HEK293 (cell line): ENCODE measurements around the gene TOMM40.
A peak's percentile ranks its signal among the peaks of the same experiment; 100 is the strongest.

ENCODE experiments used
- BCL11B ChIP-seq: fragments of 450-650 bp; formaldehyde crosslinking; IDR thresholded peaks from 2 replicates; pipeline ENCODE4 v1.5.1; 2016; ENCODE audit warnings: low read depth, missing biosample characterization, missing genetic modification characterization
- GFI1B ChIP-seq: fragments of 450-650 bp; formaldehyde crosslinking; IDR thresholded peaks from 2 replicates; pipeline ENCODE4 v1.5.1; 2016; ENCODE audit warnings: missing biosample characterization, missing genetic modification characterization
- GLI4 ChIP-seq: fragments of 450-650 bp; formaldehyde crosslinking; IDR thresholded peaks from 2 replicates; pipeline ENCODE4 v1.5.1; 2016; ENCODE audit warnings: missing biosample characterization, missing genetic modification characterization
- GLIS1 ChIP-seq: fragments of 450-650 bp; formaldehyde crosslinking; IDR thresholded peaks from 2 replicates; pipeline ENCODE4 v1.5.1; 2016; ENCODE audit warnings: missing biosample characterization, missing genetic modification characterization
- KLF16 ChIP-seq: fragments of 450-650 bp; formaldehyde crosslinking; IDR thresholded peaks from 2 replicates; pipeline ENCODE4 v1.5.1; 2017; ENCODE audit warnings: missing biosample characterization, missing genetic modification characterization
- RBAK ChIP-seq: fragments of 450-650 bp; formaldehyde crosslinking; IDR thresholded peaks from 2 replicates; pipeline ENCODE4 v1.5.1; 2016; ENCODE audit warnings: missing biosample characterization, missing genetic modification characterization
- SETDB1 ChIP-seq: IDR thresholded peaks from one replicate; pipeline ENCODE4 v1.6.1; 2017; ENCODE audit warnings: mild to moderate bottlenecking, low read length, moderate library complexity, mixed read lengths; ENCODE audit not compliant: insufficient read length
- SP3 ChIP-seq: fragments of 450-650 bp; formaldehyde crosslinking; IDR thresholded peaks from 2 replicates; pipeline ENCODE4 v1.5.1; 2016; ENCODE audit warnings: missing biosample characterization, missing genetic modification characterization
- SP7 ChIP-seq: fragments of 450-650 bp; formaldehyde crosslinking; IDR thresholded peaks from 2 replicates; pipeline ENCODE4 v1.5.1; 2016; ENCODE audit warnings: missing biosample characterization, missing genetic modification characterization
- WT1 ChIP-seq: fragments of 450-650 bp; formaldehyde crosslinking; IDR thresholded peaks from 2 replicates; pipeline ENCODE4 v1.5.1; 2016; ENCODE audit warnings: missing biosample characterization, missing genetic modification characterization
- ZBTB21 ChIP-seq: fragments of 450-650 bp; formaldehyde crosslinking; IDR thresholded peaks from 2 replicates; pipeline ENCODE4 v1.5.1; 2017; ENCODE audit warnings: missing biosample characterization, missing genetic modification characterization
- ZBTB48 ChIP-seq: fragments of 450-650 bp; formaldehyde crosslinking; IDR thresholded peaks from 2 replicates; pipeline ENCODE4 v1.5.1; 2016; ENCODE audit warnings: missing biosample characterization, missing genetic modification characterization
- ZEB2 ChIP-seq: fragments of 450-650 bp; formaldehyde crosslinking; IDR thresholded peaks from 2 replicates; pipeline ENCODE4 v1.5.1; 2016; ENCODE audit warnings: missing biosample characterization, missing genetic modification characterization
- ZFP3 ChIP-seq: fragments of 450-650 bp; formaldehyde crosslinking; IDR thresholded peaks from 2 replicates; pipeline ENCODE4 v1.5.1; 2016; ENCODE audit warnings: low read depth, missing biosample characterization, missing genetic modification characterization
- ZNF155 ChIP-seq: fragments of 450-650 bp; formaldehyde crosslinking; IDR thresholded peaks from 2 replicates; pipeline ENCODE4 v1.5.1; 2016; ENCODE audit warnings: missing biosample characterization, missing genetic modification characterization
- ZNF341 ChIP-seq: fragments of 450-650 bp; formaldehyde crosslinking; IDR thresholded peaks from 2 replicates; pipeline ENCODE4; 2016; ENCODE audit warnings: low read depth, missing biosample characterization, missing genetic modification characterization
- ZNF366 ChIP-seq: fragments of 450-650 bp; formaldehyde crosslinking; conservative IDR thresholded peaks from 2 replicates; pipeline ENCODE4 v1.5.1; 2016; ENCODE audit warnings: missing biosample characterization, missing genetic modification characterization
- ZNF426 ChIP-seq: fragments of 450-650 bp; formaldehyde crosslinking; IDR thresholded peaks from 2 replicates; pipeline ENCODE4 v1.5.1; 2017; ENCODE audit warnings: missing biosample characterization, missing genetic modification characterization, mild to moderate bottlenecking, inconsistent platforms, moderate library complexity
- ZNF555 ChIP-seq: fragments of 450-650 bp; formaldehyde crosslinking; conservative IDR thresholded peaks from 2 replicates; pipeline ENCODE4 v1.5.1; 2017; ENCODE audit warnings: missing biosample characterization, mild to moderate bottlenecking, missing genetic modification characterization, inconsistent platforms
- ZNF571 ChIP-seq: fragments of 450-650 bp; formaldehyde crosslinking; IDR thresholded peaks from 2 replicates; pipeline ENCODE4 v1.5.0; 2017; ENCODE audit warnings: missing biosample characterization, missing genetic modification characterization
- ZNF596 ChIP-seq: fragments of 450-650 bp; IDR thresholded peaks from 2 replicates; pipeline ENCODE4 v1.5.0; 2018; ENCODE audit warnings: missing biosample characterization, mild to moderate bottlenecking, missing genetic modification characterization, moderate library complexity
- ZNF610 ChIP-seq: fragments of 450-650 bp; formaldehyde crosslinking; IDR thresholded peaks from 2 replicates; pipeline ENCODE4 v1.5.1; 2016; ENCODE audit warnings: missing biosample characterization, missing genetic modification characterization, borderline replicate concordance
- ZNF629 ChIP-seq: fragments of 450-650 bp; formaldehyde crosslinking; IDR thresholded peaks from 2 replicates; pipeline ENCODE4 v1.5.1; 2017; ENCODE audit warnings: missing biosample characterization, missing genetic modification characterization
- ZNF785 ChIP-seq: fragments of 450-650 bp; formaldehyde crosslinking; IDR thresholded peaks from 2 replicates; pipeline ENCODE4 v1.5.1; 2016; ENCODE audit warnings: missing biosample characterization, missing genetic modification characterization
- ZXDB ChIP-seq: fragments of 450-650 bp; formaldehyde crosslinking; IDR thresholded peaks from 2 replicates; pipeline ENCODE4 v1.5.1; 2016; ENCODE audit warnings: missing biosample characterization, missing genetic modification characterization
- TF ChIP-seq, protein P1 (sequence below): fragments of 450-650 bp; formaldehyde crosslinking; IDR thresholded peaks from 2 replicates; pipeline ENCODE4 v1.5.1; 2016; ENCODE audit warnings: missing biosample characterization, missing genetic modification characterization
- TF ChIP-seq, protein P2 (sequence below): fragments of 450-650 bp; formaldehyde crosslinking; IDR thresholded peaks from 2 replicates; pipeline ENCODE4 v1.5.1; 2016; ENCODE audit warnings: missing biosample characterization, missing genetic modification characterization
- TF ChIP-seq, protein P3 (sequence below): fragments of 450-650 bp; formaldehyde crosslinking; conservative IDR thresholded peaks from 2 replicates; pipeline ENCODE4 v1.5.1; 2016; ENCODE audit warnings: low read depth, missing biosample characterization, missing genetic modification characterization

The TOMM40 gene

DNA sequence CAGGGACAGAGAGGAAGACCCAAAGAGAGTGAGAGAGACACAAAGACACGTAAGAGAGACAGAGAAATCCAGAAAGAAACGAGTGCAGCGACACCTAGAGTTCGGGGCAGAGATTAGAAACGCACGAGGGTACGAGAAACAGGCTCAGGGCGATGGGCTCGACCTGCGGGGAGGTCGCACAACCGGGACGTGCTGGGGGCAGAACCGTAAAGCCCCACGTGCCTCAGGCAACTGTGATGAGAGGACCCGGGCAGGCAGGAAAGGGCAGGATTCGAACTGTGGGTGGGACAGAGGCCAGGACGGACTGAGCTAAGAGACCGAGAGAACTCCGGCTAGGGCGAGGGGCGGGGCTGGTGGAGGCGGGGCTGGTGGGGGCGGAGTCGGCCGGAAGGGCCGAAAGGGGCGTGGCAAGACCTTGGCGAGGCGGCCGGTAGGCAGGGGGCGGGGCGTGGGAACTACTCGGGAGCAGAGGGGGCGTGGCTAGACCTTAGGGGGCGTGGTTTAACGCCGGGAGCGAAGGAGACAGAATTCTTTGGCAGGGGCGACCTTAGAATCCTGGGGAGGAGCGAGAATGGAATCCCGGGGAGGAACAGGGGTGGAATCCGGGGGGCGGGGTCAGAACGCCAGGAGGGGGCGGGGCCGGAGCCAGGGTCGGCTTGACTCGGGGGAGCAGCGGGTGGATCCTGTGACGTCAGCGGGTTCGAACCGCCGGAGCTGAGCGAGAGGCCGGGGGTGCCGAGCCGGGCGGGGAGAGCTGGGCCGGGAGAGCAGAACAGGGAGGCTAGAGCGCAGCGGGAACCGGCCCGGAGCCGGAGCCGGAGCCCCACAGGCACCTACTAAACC is 45.2 kb upstream of the TOMM40 start, which contains the start of gene NECTIN2 (continued):
- TF ChIP-seq ZNF155 (tag by site-specific recombination) (no peak), ZNF596 (peak; percentile 82; the same call in 1 of the 2 replicates), BCL11B (peak; percentile 49; the same call in 1 of the 2 replicates), ZNF341 (peak; percentile 74), SP7 (peak; percentile 81), ZNF426 (tag by site-specific recombination) (no peak), ZNF555 (no peak), SETDB1 (no peak), KLF16 (peak; percentile 89), ZBTB48 (tag by site-specific recombination) (peak; percentile 54), WT1 (no peak), SP3 (tag by site-specific recombination) (peak; percentile 92), ZNF610 (no peak), ZNF571 (tag by site-specific recombination) (no peak), ZNF366 (peak; percentile 83), ZXDB (tag by site-specific recombination) (peak; percentile 76), ZNF785 (peak; percentile 62), GFI1B (tag by site-specific recombination) (no peak), ZEB2 (tag by site-specific recombination) (peak; percentile 71), ZBTB21 (tag by site-specific recombination) (peak; percentile 67), GLIS1 (tag by site-specific recombination) (peak; percentile 87), GLI4 (tag by site-specific recombination) (0 out of 2 replicates have a peak, but pooled peaks have one; percentile 10), ZNF629 (peak; percentile 72), RBAK (tag by site-specific recombination) (no peak), ZFP3 (tag by site-specific recombination) (0 out of 2 replicates have a peak, but pooled peaks have one; percentile 32)
- TF ChIP-seq, protein P1, sequence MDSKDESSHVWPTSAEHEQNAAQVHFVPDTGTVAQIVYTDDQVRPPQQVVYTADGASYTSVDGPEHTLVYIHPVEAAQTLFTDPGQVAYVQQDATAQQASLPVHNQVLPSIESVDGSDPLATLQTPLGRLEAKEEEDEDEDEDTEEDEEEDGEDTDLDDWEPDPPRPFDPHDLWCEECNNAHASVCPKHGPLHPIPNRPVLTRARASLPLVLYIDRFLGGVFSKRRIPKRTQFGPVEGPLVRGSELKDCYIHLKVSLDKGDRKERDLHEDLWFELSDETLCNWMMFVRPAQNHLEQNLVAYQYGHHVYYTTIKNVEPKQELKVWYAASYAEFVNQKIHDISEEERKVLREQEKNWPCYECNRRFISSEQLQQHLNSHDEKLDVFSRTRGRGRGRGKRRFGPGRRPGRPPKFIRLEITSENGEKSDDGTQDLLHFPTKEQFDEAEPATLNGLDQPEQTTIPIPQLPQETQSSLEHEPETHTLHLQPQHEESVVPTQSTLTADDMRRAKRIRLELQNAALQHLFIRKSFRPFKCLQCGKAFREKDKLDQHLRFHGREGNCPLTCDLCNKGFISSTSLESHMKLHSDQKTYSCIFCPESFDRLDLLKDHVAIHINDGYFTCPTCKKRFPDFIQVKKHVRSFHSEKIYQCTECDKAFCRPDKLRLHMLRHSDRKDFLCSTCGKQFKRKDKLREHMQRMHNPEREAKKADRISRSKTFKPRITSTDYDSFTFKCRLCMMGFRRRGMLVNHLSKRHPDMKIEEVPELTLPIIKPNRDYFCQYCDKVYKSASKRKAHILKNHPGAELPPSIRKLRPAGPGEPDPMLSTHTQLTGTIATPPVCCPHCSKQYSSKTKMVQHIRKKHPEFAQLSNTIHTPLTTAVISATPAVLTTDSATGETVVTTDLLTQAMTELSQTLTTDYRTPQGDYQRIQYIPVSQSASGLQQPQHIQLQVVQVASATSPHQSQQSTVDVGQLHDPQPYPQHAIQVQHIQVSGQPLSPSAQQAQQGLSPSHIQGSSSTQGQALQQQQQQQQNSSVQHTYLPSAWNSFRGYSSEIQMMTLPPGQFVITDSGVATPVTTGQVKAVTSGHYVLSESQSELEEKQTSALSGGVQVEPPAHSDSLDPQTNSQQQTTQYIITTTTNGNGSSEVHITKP (tag by site-specific recombination) = peak; percentile 92
- TF ChIP-seq, protein P2, sequence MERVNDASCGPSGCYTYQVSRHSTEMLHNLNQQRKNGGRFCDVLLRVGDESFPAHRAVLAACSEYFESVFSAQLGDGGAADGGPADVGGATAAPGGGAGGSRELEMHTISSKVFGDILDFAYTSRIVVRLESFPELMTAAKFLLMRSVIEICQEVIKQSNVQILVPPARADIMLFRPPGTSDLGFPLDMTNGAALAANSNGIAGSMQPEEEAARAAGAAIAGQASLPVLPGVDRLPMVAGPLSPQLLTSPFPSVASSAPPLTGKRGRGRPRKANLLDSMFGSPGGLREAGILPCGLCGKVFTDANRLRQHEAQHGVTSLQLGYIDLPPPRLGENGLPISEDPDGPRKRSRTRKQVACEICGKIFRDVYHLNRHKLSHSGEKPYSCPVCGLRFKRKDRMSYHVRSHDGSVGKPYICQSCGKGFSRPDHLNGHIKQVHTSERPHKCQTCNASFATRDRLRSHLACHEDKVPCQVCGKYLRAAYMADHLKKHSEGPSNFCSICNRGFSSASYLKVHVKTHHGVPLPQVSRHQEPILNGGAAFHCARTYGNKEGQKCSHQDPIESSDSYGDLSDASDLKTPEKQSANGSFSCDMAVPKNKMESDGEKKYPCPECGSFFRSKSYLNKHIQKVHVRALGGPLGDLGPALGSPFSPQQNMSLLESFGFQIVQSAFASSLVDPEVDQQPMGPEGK (tag by site-specific recombination) = peak; percentile 74
- TF ChIP-seq, protein P3, sequence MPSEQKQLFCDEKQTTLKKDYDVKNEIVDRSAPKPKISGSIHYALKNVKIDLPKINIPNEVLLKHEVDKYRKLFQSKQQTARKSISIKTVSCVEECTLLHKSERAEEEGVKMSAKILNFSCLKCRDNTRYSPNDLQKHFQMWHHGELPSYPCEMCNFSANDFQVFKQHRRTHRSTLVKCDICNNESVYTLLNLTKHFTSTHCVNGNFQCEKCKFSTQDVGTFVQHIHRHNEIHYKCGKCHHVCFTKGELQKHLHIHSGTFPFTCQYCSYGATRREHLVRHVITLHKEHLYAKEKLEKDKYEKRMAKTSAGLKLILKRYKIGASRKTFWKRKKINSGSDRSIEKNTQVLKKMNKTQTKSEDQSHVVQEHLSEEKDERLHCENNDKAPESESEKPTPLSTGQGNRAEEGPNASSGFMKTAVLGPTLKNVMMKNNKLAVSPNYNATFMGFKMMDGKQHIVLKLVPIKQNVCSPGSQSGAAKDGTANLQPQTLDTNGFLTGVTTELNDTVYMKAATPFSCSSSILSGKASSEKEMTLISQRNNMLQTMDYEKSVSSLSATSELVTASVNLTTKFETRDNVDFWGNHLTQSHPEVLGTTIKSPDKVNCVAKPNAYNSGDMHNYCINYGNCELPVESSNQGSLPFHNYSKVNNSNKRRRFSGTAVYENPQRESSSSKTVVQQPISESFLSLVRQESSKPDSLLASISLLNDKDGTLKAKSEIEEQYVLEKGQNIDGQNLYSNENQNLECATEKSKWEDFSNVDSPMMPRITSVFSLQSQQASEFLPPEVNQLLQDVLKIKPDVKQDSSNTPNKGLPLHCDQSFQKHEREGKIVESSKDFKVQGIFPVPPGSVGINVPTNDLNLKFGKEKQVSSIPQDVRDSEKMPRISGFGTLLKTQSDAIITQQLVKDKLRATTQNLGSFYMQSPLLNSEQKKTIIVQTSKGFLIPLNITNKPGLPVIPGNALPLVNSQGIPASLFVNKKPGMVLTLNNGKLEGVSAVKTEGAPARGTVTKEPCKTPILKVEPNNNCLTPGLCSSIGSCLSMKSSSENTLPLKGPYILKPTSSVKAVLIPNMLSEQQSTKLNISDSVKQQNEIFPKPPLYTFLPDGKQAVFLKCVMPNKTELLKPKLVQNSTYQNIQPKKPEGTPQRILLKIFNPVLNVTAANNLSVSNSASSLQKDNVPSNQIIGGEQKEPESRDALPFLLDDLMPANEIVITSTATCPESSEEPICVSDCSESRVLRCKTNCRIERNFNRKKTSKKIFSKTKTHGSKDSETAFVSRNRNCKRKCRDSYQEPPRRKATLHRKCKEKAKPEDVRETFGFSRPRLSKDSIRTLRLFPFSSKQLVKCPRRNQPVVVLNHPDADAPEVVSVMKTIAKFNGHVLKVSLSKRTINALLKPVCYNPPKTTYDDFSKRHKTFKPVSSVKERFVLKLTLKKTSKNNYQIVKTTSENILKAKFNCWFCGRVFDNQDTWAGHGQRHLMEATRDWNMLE = no peak
